Spleen (tissue), 11 donors: Measurements from ENCODE around the gene COL9A3. TPM values are rescaled to one million over a fixed set of nuclear protein-coding genes. Genes with fewer than 3 reads are reported as not detected.

Source experiments
- DNase-seq: peaks from one replicate; pipeline ENCODE4 v3.0.0-alpha.2; 2020
- H3K27ac ChIP-seq, 8 donors: fragments of 200-600 bp; sonication (generic) in 7 of 8; 1 replicate in 4 of 8; 2 replicates in 4 of 8; pipeline versions ENCODE4 v1.5.0 to v1.8.0; 2016 to 2021; ENCODE audit warnings: inconsistent platforms in 4 of 8, mild to moderate bottlenecking in 4 of 8, moderate library complexity in 1 of 8
- H3K27me3 ChIP-seq, 7 donors: fragments of 200-600 bp; sonication (generic) in 6 of 7; replicated peaks in 1 of 7; 1 replicate in 4 of 7; 2 replicates in 3 of 7; pipeline versions ENCODE4 v1.5.0 to v1.8.0; 2016 to 2021; ENCODE audit warnings: inconsistent platforms in 3 of 7, mild to moderate bottlenecking in 1 of 7
- H3K36me3 ChIP-seq, 6 donors: fragments of 200-600 bp; sonication (generic) in 5 of 6; 1 replicate in 4 of 6; 2 replicates in 2 of 6; pipeline versions ENCODE4 v1.5.0 to v1.8.0; 2016 to 2021; ENCODE audit warnings: inconsistent platforms in 2 of 6
- H3K4me1 ChIP-seq, 6 donors: fragments of 200-600 bp; sonication (generic) in 5 of 6; 1 replicate in 3 of 6; 2 replicates in 3 of 6; pipeline versions ENCODE4 v1.5.0 to v1.8.0; 2016 to 2021; ENCODE audit warnings: inconsistent platforms in 3 of 6
- H3K4me3 ChIP-seq, 8 donors: fragments of 200-600 bp; sonication (generic) in 7 of 8; 1 replicate in 4 of 8; 2 replicates in 4 of 8; pipeline versions ENCODE4 v1.5.0 to v1.8.0; 2016 to 2021; ENCODE audit warnings: inconsistent platforms in 4 of 8, mild to moderate bottlenecking in 4 of 8, moderate library complexity in 2 of 8
- H3K9me3 ChIP-seq, 8 donors: fragments of 200-600 bp; sonication (generic) in 7 of 8; 1 replicate in 4 of 8; 2 replicates in 4 of 8; pipeline versions ENCODE4 v1.5.0 to v1.8.0; 2016 to 2021; ENCODE audit warnings: inconsistent platforms in 4 of 8
- CTCF ChIP-seq, 11 experiments: fragments of 200-600 bp in 7 of 11; fragments of 450-650 bp in 4 of 11; sonication (generic) in 4 of 11; IDR thresholded peaks in 8 of 11; conservative IDR thresholded peaks in 3 of 11; 1 replicate in 7 of 11; 2 replicates in 4 of 11; pipeline versions ENCODE4 v1.4.0 to v1.8.0; 2016 to 2021; ENCODE audit warnings: antibody characterized with exemption in 11 of 11, inconsistent platforms in 4 of 11, mild to moderate bottlenecking in 1 of 11
- POLR2A ChIP-seq, 3 donors: fragments of 450-650 bp; IDR thresholded peaks; one replicate each; pipeline ENCODE4 v1.5.1; 2017; ENCODE audit warnings: antibody characterized with exemption in 3 of 3, mild to moderate bottlenecking in 1 of 3
- POLR2AphosphoS5 ChIP-seq, 3 donors: sonication (generic); formaldehyde crosslinking; IDR thresholded peaks; one replicate each; pipeline ENCODE4 v1.5.1; 2017; ENCODE audit warnings: antibody characterized with exemption in 3 of 3
- WGBS, 5 donors: extraction: QIAGEN DNeasy Blood & Tissue Kit in 3 of 5; methylation state at CpG; one replicate each; pipeline versions ENCODE4 v1.1.5 to v1.1.7; 2013 to 2018; 5-methylcytosine and 5-hydroxymethylcytosine counted together
- intact Hi-C: fragments of 100-400 bp; cut with DNase I; formaldehyde crosslinking; loops from one replicate; pipeline ENCODE4 v1.15.0; 2023; ENCODE audit warnings: low total_unique reads
- polyA plus RNA-seq, 3 donors: library from polyadenylated mRNA; stranded (reverse); fragments of 200-250 nt; gene quantifications; one replicate each; pipeline ENCODE4 v1.2.1, GENCODE V29; 2013
- total RNA-seq, 7 donors: library from RNA; depleted of rRNA in 3 of 7; stranded (reverse); fragments of >200 nt in 3 of 7; fragmentation: NEBNext Ultra II Directional in 4 of 7; extraction: Animal tissue kit (Norgen Biotek cat#: 25700) in 4 of 7; gene quantifications; one replicate each; pipeline versions ENCODE4 v1.1.0 to v1.2.1, GENCODE V29; 2016 to 2021
- donor health status: healthy with polysubstance abuse.
- donor health status: DM: no; HTN: no; CAD: no; lungs with moderate emphysema.
- donor health status: DM: no; HTN: no; CAD: no.
- donor health status: Bipolar disorder and iron deficiency.
- donor health status: healthy.
- donor health status: DM: no; HTN: no; CAD: no.
- donor health status: DM: yes; HTN: yes; CAD: no.

Gene COL9A3
- total and polyA plus RNA-seq, 10 donors, result 1.2 to 16.7 (median 11.1) TPM

DNA sequence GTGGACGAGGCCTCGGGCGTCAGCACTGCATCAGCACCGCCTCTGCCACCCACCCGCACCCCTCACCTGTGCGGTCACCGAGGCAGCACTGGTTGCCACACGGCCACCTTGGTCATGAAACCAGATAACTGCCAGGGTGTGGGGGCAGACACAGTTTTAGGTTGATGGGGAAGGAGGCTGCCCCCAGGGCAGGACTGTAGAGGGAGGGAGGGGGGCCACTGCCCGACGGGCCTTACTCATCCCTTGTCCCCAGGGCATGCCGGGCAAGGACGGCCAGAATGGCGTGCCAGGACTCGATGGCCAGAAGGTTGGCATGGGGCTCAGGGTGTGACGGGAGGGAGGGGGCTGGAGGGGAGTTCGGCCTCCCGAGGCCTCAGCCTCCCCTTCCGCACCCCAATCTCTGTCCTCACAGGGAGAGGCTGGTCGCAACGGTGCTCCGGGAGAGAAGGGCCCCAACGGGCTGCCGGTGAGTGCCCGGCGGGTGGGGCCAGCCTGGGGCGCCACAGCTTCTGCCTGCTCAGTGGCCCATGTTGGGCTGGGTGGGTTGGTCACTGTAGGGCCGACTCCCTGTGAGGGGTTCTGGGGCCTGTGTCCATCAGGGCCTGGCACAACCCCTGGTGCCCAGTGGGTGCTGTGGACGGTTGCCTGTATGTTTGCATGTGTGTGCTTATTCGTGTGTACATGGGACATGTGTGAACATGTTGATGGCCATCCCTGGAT, 11.8 kb downstream of the COL9A3 start:
- Histone ChIP-seq H3K9me3 (no peaks in the 10 kb centered on the region), H3K4me1 (peaks cover 10 to 50% (median 41%) of the 10 kb centered on the region in 6 donors), H3K27me3 (peaks cover 0 to 33% (median 0%) of the 10 kb centered on the region in 7 donors), H3K36me3 (no peaks in the 10 kb centered on the region), H3K4me3 (no peak overlapping the region), H3K27ac (no peak overlapping the region)
- TF ChIP-seq CTCF (IDR thresholded peaks at IDR 0.05 in 8 of 11, conservative IDR thresholded peaks at IDR 0.05 in 3 of 11) (no peak), POLR2A (IDR thresholded peaks at IDR 0.05) (no peak), POLR2AphosphoS5 (IDR thresholded peaks at IDR 0.05) (no peak)
- no peak for DNase-seq
- intact Hi-C loops, result no loop called here
- WGBS, 5 donors, result 85 to 94% (median 88%) methylated on average over 8 to 29 of the region's 29 CpGs

- no peaks in the 10 kb centered on the region for H3K9me3 ChIP-seq
- H3K4me1 ChIP-seq, result peaks cover 10 to 50% (median 40%) of the 10 kb centered on the region in 6 donors
- H3K36me3 ChIP-seq, result no peaks in the 10 kb centered on the region
- no peak overlapping the region for H3K27ac ChIP-seq
- intact Hi-C loops, result no loop called here
- TF ChIP-seq CTCF (IDR thresholded peaks at IDR 0.05 in 8 of 11, conservative IDR thresholded peaks at IDR 0.05 in 3 of 11) (no peak), POLR2AphosphoS5 (IDR thresholded peaks at IDR 0.05) (no peak), POLR2A (IDR thresholded peaks at IDR 0.05) (no peak)
- peaks cover 0 to 29% (median 0%) of the 10 kb centered on the region in 7 donors for H3K27me3 ChIP-seq
- 92 to 97% (median 93%) methylated on average over 21 to 32 of the region's 32 CpGs for WGBS, 5 donors
- DNase-seq, result peak; percentile 64
- H3K4me3 ChIP-seq, result no peak overlapping the region
Measured at GRCh38 chr20:62829231-62830230, 12.7 kb downstream of the COL9A3 start.

DNA sequence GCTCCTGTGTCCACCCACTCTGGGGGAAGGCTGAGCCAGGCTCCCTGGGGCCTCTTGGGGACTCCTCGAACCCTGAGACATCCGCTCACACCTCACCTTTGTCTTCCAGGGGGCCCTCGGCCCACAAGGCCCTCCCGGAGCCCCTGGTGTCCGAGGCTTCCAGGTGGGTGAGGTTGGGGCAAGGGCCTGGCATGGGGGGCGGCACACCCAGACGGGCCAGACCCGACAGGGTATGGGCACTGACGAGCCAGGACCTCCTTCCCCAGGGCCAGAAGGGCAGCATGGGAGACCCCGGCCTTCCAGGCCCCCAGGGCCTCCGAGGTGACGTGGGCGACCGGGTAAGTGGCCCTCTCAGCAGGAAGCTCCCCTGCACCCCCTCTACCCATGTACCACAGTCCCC, 13.4 kb downstream of the COL9A3 start:
- DNase-seq, result peak; percentile 50
- Histone ChIP-seq H3K36me3 (no peaks in the 10 kb centered on the region), H3K9me3 (no peaks in the 10 kb centered on the region), H3K27me3 (peaks cover 0 to 22% (median 0%) of the 10 kb centered on the region in 7 donors), H3K27ac (no peak overlapping the region), H3K4me3 (no peak overlapping the region), H3K4me1 (peaks cover 10 to 44% (median 33%) of the 10 kb centered on the region in 6 donors)
- WGBS, 5 donors, result 88 to 98% (median 91%) methylated on average over 8 to 14 of the region's 14 CpGs; no CpG with 5 or more reads in 1 of the 5 donors
- intact Hi-C loops, result no loop called here
- no peak for TF ChIP-seq POLR2AphosphoS5 (IDR thresholded peaks at IDR 0.05)
- TF ChIP-seq POLR2A (IDR thresholded peaks at IDR 0.05), result no peak
- TF ChIP-seq CTCF (IDR thresholded peaks at IDR 0.05 in 8 of 11, conservative IDR thresholded peaks at IDR 0.05 in 3 of 11), result no peak
